GM23338 (cell line): ENCODE results near the gene LDLRAD3. TPM values are rescaled to one million over a fixed set of nuclear protein-coding genes. Genes with fewer than 3 reads are reported as not detected.
"Not testable (repeated sequence)": the region's sequence is repeated elsewhere in the genome, so short reads cannot be mapped to it uniquely, and the experiment has no call there.

Source experiments
- ATAC-seq: fragments of 200-7000 bp; cut with Tn5 transposase; 3 replicates; pipeline ENCODE4 v1.9.1; 2020
- DNase-seq: peaks from one replicate; pipeline ENCODE4 v3.0.0-alpha.2; 2015; ENCODE audit warnings: low spot score
- H2AFZ ChIP-seq: fragments of 200-600 bp; sonication (generic); 2 replicates; pipeline ENCODE4 v1.8.0; 2016; ENCODE audit warnings: antibody characterized with exemption, mild to moderate bottlenecking, moderate library complexity
- H3F3A ChIP-seq: fragments of 200-600 bp; sonication (generic); replicated peaks from 2 replicates; pipeline ENCODE4 v1.8.0; 2017; ENCODE audit warnings: antibody characterized with exemption, mixed run types, low read depth
- H3K27ac ChIP-seq: fragments of 200-600 bp; sonication (generic); 2 replicates; pipeline ENCODE4 v1.6.1; 2016; ENCODE audit warnings: low read depth
- H3K27me3 ChIP-seq: fragments of 200-600 bp; sonication (generic); 2 replicates; pipeline ENCODE4 v1.8.0; 2016; ENCODE audit warnings: mild to moderate bottlenecking, mixed run types, moderate library complexity; ENCODE audit not compliant: insufficient read depth
- H3K36me3 ChIP-seq: fragments of 200-600 bp; sonication (generic); 2 replicates; pipeline ENCODE4 v1.8.0; 2016; ENCODE audit warnings: mild to moderate bottlenecking; ENCODE audit not compliant: insufficient read depth
- H3K4me1 ChIP-seq: fragments of 200-600 bp; sonication (generic); 2 replicates; pipeline ENCODE4 v1.8.0; 2016; ENCODE audit warnings: mild to moderate bottlenecking, moderate library complexity; ENCODE audit not compliant: insufficient read depth
- H3K4me2 ChIP-seq: fragments of 200-600 bp; sonication (generic); 2 replicates; pipeline ENCODE4 v1.7.1; 2017; ENCODE audit warnings: mixed run types
- H3K4me3 ChIP-seq: fragments of 200-600 bp; sonication (generic); 2 replicates; pipeline ENCODE4 v1.6.1; 2016; ENCODE audit warnings: mixed run types
- H3K79me2 ChIP-seq: fragments of 200-600 bp; sonication (generic); replicated peaks from 2 replicates; pipeline ENCODE4 v1.8.0; 2017; ENCODE audit warnings: mild to moderate bottlenecking; ENCODE audit not compliant: insufficient read depth
- H3K9me2 ChIP-seq: fragments of 200-600 bp; sonication (generic); 2 replicates; pipeline ENCODE4 v1.8.0; 2017; ENCODE audit not compliant: insufficient read depth
- H4K20me1 ChIP-seq: fragments of 200-600 bp; sonication (generic); replicated peaks from 2 replicates; pipeline ENCODE4 v1.8.0; 2017; ENCODE audit warnings: mild to moderate bottlenecking; ENCODE audit not compliant: insufficient read depth
- H3K27ac Mint-ChIP-seq: 2 replicates; pipeline ENCODE4 v1.8.0; 2020; ENCODE audit warnings: inconsistent platforms, mild to moderate bottlenecking, moderate library complexity, mixed read lengths
- H3K27me3 Mint-ChIP-seq: 3 replicates; pipeline ENCODE4 v1.8.0; 2022; ENCODE audit warnings: low read depth, mild to moderate bottlenecking, moderate library complexity, mixed read lengths, inconsistent platforms; ENCODE audit not compliant: insufficient read depth, poor library complexity
- H3K36me3 Mint-ChIP-seq: 3 replicates; pipeline ENCODE4 v1.8.0; 2021; ENCODE audit warnings: low read depth, mild to moderate bottlenecking, inconsistent platforms, moderate library complexity, mixed read lengths
- H3K4me1 Mint-ChIP-seq: 3 replicates; pipeline ENCODE4 v1.8.0; 2020; ENCODE audit warnings: mild to moderate bottlenecking, inconsistent platforms, mixed read lengths
- H3K4me3 Mint-ChIP-seq: 3 replicates; pipeline ENCODE4 v1.8.0; 2021; ENCODE audit warnings: moderate library complexity, mild to moderate bottlenecking, inconsistent platforms, mixed read lengths
- H3K9me3 Mint-ChIP-seq: 3 replicates; pipeline ENCODE4 v1.8.0; 2020; ENCODE audit warnings: moderate library complexity, mild to moderate bottlenecking, inconsistent platforms, mixed read lengths
- CREB1 ChIP-seq: fragments of 250-450 bp; sonication (Bioruptor Pico); IDR thresholded peaks from 2 replicates; pipeline ENCODE4 v1.5.0; 2020; ENCODE audit warnings: low read depth, mild to moderate bottlenecking, moderate library complexity
- EZH2phosphoT487 ChIP-seq: fragments of 200-600 bp; sonication (generic); IDR thresholded peaks from one replicate; pipeline ENCODE4 v1.8.1; 2018; ENCODE audit warnings: antibody characterized with exemption; ENCODE audit not compliant: unreplicated experiment
- NANOG ChIP-seq: IDR thresholded peaks from 2 replicates; pipeline ENCODE4 v1.6.1; 2016; ENCODE audit warnings: antibody characterized with exemption, borderline replicate concordance
- STAT1 ChIP-seq: IDR thresholded peaks from one replicate; pipeline ENCODE4 v1.6.1; 2016; ENCODE audit warnings: antibody characterized with exemption; ENCODE audit not compliant: unreplicated experiment
- ZNF114 ChIP-seq: fragments of 250-450 bp; sonication (Bioruptor Pico); IDR thresholded peaks from 2 replicates; pipeline ENCODE4 v1.5.0; 2020; ENCODE audit warnings: mild to moderate bottlenecking, moderate library complexity
- polyA plus RNA-seq: library from polyadenylated mRNA; unstranded; fragments of >200 nt; fragmentation: Nextera tagmentation; extraction: Ambion mirVana; gene quantifications from 2 replicates; pipeline ENCODE4 v1.2.1, GENCODE V29; 2016
- total RNA-seq: library from RNA; depleted of rRNA; stranded (reverse); fragments of >200 nt; shearing (Covaris generic); gene quantifications from 2 replicates; pipeline ENCODE4 v1.2.3, GENCODE V29; 2014
- TF ChIP-seq, protein P1 (sequence below): fragments of 250-450 bp; sonication (Bioruptor Pico); IDR thresholded peaks from 2 replicates; pipeline ENCODE4 v1.5.0; 2020; ENCODE audit warnings: mild to moderate bottlenecking, moderate library complexity
- TF ChIP-seq, protein P2 (sequence below): IDR thresholded peaks from 2 replicates; pipeline ENCODE4 v1.6.1; 2016; ENCODE audit warnings: antibody characterized with exemption

The LDLRAD3 gene
- total and polyA plus RNA-seq, 2 experiments from 2014 or later = 8.5 to 19.4 TPM

DNA sequence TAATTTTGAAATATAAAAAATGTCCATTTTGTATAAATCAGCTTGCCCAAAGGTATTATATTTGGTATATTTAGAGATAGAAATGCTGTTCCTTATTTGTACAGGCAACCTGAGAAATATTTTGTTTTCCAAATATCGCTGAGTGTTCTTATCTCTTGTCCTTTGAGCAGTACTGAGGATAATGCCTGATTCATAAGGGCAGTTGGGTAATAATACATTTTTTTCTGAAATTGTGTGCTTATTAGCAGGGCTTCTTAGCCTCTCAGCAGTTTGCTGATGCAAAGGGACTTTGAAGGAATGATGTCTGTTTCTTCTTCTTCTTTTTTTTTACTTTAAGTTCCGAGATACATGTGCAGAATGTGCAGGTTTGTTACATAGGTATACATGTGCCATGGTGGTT lies 69.1 kb downstream of the LDLRAD3 start:
- Histone ChIP-seq H4K20me1 (peaks cover 3% of the 10 kb centered on the region), H2AFZ (no peak overlapping the region), H3K79me2 (peaks cover 63% of the 10 kb centered on the region), H3K36me3 (no peaks in the 10 kb centered on the region), H3K9me2 (no peaks in the 10 kb centered on the region), H3K4me3 (no peak overlapping the region), H3K27ac (no peak overlapping the region), H3F3A (no peaks in the 10 kb centered on the region), H3K4me1 (peaks cover 11% of the 10 kb centered on the region), H3K4me2 (no peak overlapping the region), H3K27me3 (no peaks in the 10 kb centered on the region)
- Mint-ChIP-seq H3K27me3 (peaks cover 6% of the 10 kb centered on the region), H3K36me3 (no peaks in the 10 kb centered on the region), H3K4me3 (no peak overlapping the region), H3K9me3 (no peaks in the 10 kb centered on the region), H3K27ac (no peak overlapping the region), H3K4me1 (peaks cover 24% of the 10 kb centered on the region)
- TF ChIP-seq EZH2phosphoT487 (no peak), STAT1 (no peak), CREB1 (CRISPR knock-in tag) (no peak), NANOG (no peak), ZNF114 (CRISPR knock-in tag) (no peak)
- TF ChIP-seq, protein P1, sequence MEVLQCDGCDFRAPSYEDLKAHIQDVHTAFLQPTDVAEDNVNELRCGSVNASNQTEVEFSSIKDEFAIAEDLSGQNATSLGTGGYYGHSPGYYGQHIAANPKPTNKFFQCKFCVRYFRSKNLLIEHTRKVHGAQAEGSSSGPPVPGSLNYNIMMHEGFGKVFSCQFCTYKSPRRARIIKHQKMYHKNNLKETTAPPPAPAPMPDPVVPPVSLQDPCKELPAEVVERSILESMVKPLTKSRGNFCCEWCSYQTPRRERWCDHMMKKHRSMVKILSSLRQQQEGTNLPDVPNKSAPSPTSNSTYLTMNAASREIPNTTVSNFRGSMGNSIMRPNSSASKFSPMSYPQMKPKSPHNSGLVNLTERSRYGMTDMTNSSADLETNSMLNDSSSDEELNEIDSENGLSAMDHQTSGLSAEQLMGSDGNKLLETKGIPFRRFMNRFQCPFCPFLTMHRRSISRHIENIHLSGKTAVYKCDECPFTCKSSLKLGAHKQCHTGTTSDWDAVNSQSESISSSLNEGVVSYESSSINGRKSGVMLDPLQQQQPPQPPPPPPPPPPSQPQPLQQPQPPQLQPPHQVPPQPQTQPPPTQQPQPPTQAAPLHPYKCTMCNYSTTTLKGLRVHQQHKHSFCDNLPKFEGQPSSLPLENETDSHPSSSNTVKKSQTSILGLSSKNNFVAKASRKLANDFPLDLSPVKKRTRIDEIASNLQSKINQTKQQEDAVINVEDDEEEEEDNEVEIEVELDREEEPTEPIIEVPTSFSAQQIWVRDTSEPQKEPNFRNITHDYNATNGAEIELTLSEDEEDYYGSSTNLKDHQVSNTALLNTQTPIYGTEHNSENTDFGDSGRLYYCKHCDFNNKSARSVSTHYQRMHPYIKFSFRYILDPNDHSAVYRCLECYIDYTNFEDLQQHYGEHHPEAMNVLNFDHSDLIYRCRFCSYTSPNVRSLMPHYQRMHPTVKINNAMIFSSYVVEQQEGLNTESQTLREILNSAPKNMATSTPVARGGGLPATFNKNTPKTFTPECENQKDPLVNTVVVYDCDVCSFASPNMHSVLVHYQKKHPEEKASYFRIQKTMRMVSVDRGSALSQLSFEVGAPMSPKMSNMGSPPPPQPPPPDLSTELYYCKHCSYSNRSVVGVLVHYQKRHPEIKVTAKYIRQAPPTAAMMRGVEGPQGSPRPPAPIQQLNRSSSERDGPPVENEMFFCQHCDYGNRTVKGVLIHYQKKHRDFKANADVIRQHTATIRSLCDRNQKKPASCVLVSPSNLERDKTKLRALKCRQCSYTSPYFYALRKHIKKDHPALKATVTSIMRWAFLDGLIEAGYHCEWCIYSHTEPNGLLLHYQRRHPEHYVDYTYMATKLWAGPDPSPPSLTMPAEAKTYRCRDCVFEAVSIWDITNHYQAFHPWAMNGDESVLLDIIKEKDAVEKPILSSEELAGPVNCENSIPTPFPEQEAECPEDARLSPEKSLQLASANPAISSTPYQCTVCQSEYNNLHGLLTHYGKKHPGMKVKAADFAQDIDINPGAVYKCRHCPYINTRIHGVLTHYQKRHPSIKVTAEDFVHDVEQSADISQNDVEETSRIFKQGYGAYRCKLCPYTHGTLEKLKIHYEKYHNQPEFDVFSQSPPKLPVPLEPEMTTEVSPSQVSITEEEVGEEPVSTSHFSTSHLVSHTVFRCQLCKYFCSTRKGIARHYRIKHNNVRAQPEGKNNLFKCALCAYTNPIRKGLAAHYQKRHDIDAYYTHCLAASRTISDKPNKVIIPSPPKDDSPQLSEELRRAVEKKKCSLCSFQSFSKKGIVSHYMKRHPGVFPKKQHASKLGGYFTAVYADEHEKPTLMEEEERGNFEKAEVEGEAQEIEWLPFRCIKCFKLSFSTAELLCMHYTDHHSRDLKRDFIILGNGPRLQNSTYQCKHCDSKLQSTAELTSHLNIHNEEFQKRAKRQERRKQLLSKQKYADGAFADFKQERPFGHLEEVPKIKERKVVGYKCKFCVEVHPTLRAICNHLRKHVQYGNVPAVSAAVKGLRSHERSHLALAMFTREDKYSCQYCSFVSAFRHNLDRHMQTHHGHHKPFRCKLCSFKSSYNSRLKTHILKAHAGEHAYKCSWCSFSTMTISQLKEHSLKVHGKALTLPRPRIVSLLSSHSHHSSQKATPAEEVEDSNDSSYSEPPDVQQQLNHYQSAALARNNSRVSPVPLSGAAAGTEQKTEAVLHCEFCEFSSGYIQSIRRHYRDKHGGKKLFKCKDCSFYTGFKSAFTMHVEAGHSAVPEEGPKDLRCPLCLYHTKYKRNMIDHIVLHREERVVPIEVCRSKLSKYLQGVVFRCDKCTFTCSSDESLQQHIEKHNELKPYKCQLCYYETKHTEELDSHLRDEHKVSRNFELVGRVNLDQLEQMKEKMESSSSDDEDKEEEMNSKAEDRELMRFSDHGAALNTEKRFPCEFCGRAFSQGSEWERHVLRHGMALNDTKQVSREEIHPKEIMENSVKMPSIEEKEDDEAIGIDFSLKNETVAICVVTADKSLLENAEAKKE (CRISPR knock-in tag) = no peak
- TF ChIP-seq, protein P2, sequence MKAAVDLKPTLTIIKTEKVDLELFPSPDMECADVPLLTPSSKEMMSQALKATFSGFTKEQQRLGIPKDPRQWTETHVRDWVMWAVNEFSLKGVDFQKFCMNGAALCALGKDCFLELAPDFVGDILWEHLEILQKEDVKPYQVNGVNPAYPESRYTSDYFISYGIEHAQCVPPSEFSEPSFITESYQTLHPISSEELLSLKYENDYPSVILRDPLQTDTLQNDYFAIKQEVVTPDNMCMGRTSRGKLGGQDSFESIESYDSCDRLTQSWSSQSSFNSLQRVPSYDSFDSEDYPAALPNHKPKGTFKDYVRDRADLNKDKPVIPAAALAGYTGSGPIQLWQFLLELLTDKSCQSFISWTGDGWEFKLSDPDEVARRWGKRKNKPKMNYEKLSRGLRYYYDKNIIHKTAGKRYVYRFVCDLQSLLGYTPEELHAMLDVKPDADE = no peak
- DNase-seq (no peak), ATAC-seq (no peak)

DNA sequence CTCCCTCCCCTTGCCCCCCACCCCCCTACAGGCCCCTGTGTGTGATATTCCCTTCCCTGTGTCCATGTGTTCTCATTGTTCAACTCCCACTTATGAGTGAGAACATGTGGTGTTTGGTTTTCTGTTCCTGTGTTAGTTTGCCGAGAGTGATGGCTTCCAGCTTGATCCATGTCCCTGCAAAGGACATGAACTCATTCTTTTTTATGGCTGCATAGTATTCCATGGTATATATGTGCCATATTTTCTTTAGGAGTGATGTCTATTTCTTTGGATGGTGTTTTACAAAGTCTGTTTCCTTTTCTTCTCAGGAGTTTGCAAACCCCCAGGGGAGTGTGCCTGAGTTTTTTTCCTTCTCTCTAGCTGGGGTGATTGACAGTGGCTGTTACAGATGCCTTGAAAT lies 69.6 kb downstream of the LDLRAD3 start:
- H4K20me1 ChIP-seq, H3K27me3 Mint-ChIP-seq, H3K4me3 Mint-ChIP-seq, H3K27ac ChIP-seq, H3K36me3 Mint-ChIP-seq, H3K27ac Mint-ChIP-seq, DNase-seq, H3K27me3 ChIP-seq, H3F3A ChIP-seq, H3K4me2 ChIP-seq, ATAC-seq, H2AFZ ChIP-seq, H3K36me3 ChIP-seq, H3K9me2 ChIP-seq, H3K4me3 ChIP-seq, H3K9me3 Mint-ChIP-seq: not testable (repeated sequence)
- H3K4me1 ChIP-seq = peaks cover 11% of the 10 kb centered on the region
- H3K4me1 Mint-ChIP-seq = peaks cover 20% of the 10 kb centered on the region
- H3K79me2 ChIP-seq = peaks cover 64% of the 10 kb centered on the region
